MM.1S (cell line): Measurements from ENCODE around the gene SDSL.

ENCODE experiments used
- DNase-seq: peaks from one replicate; pipeline ENCODE4 v3.0.0-alpha.2; 2015
- H2AFZ ChIP-seq: fragments of 300-600 bp; sonication (generic); 2 replicates; pipeline ENCODE4 v1.6.0; 2016; ENCODE audit warnings: antibody characterized with exemption, low read length
- H3F3A ChIP-seq: fragments of 300-600 bp; sonication (generic); 2 replicates; pipeline ENCODE4 v1.6.1; 2016; ENCODE audit warnings: mild to moderate bottlenecking, antibody characterized with exemption, low read length, moderate library complexity, mixed read lengths; ENCODE audit not compliant: insufficient read depth
- H3K27ac ChIP-seq: fragments of 300-600 bp; sonication (generic); 2 replicates; pipeline ENCODE4 v1.5.1; 2016; ENCODE audit warnings: mild to moderate bottlenecking, low read length
- H3K27me3 ChIP-seq: fragments of 300-600 bp; sonication (generic); replicated peaks from 2 replicates; pipeline ENCODE4 v1.6.0; 2016; ENCODE audit warnings: low read length; ENCODE audit not compliant: insufficient read depth
- H3K36me3 ChIP-seq: fragments of 300-600 bp; sonication (generic); replicated peaks from 2 replicates; pipeline ENCODE4 v1.6.1; 2016; ENCODE audit warnings: mild to moderate bottlenecking, low read length, mixed read lengths; ENCODE audit not compliant: insufficient read depth
- H3K4me1 ChIP-seq: fragments of 300-600 bp; sonication (generic); 2 replicates; pipeline ENCODE4 v1.6.1; 2016; ENCODE audit warnings: low read length, mixed read lengths
- H3K4me2 ChIP-seq: fragments of 300-600 bp; sonication (generic); 2 replicates; pipeline ENCODE4 v1.6.0; 2016; ENCODE audit warnings: low read depth, low read length
- H3K4me3 ChIP-seq: fragments of 300-600 bp; sonication (generic); 2 replicates; pipeline ENCODE4 v1.5.1; 2016; ENCODE audit warnings: low read length, mixed read lengths
- H3K79me2 ChIP-seq: fragments of 300-600 bp; sonication (generic); 2 replicates; pipeline ENCODE4 v1.6.1; 2016; ENCODE audit warnings: mixed run types, low read length, mixed read lengths
- H3K9ac ChIP-seq: fragments of 300-600 bp; sonication (generic); 2 replicates; pipeline ENCODE4 v1.6.1; 2016; ENCODE audit warnings: low read length, mixed read lengths
- H3K9me2 ChIP-seq: fragments of 300-600 bp; sonication (generic); replicated peaks from 2 replicates; pipeline ENCODE4 v1.6.1; 2016; ENCODE audit warnings: mild to moderate bottlenecking, low read length, mixed read lengths; ENCODE audit not compliant: insufficient read depth
- H3K9me3 ChIP-seq: fragments of 300-600 bp; sonication (generic); replicated peaks from 2 replicates; pipeline ENCODE4 v1.6.1; 2016; ENCODE audit warnings: mild to moderate bottlenecking, low read length, mixed read lengths; ENCODE audit not compliant: insufficient read depth
- H4K20me1 ChIP-seq: fragments of 300-600 bp; sonication (generic); 2 replicates; pipeline ENCODE4 v1.6.1; 2016; ENCODE audit warnings: mild to moderate bottlenecking, low read length, moderate library complexity, mixed read lengths; ENCODE audit not compliant: insufficient read depth
- CTCF ChIP-seq: fragments of 300-600 bp; sonication (generic); IDR thresholded peaks from 2 replicates; pipeline ENCODE4 v1.5.1; 2016; ENCODE audit warnings: antibody characterized with exemption, low read length, mixed read lengths
- EZH2 ChIP-seq: fragments of 300-600 bp; sonication (generic); optimal IDR thresholded peaks from 2 replicates; pipeline ENCODE3; 2017; ENCODE audit warnings: low read depth, mild to moderate bottlenecking, antibody characterized with exemption, low read length, mixed read lengths
- EZH2phosphoT487 ChIP-seq: fragments of 300-600 bp; sonication (generic); IDR thresholded peaks from 2 replicates; pipeline ENCODE4 v1.6.1; 2018; ENCODE audit warnings: antibody characterized with exemption, low read length

Gene SDSL

GRCh38 chr12:113468365-113469223 lies 46.4 kb downstream of the SDSL start:
- peaks cover 54% of the 10 kb centered on the region for H3K27me3 ChIP-seq
- no peak overlapping the region for H3K4me3 ChIP-seq
- H3K4me1 ChIP-seq: no peaks in the 10 kb centered on the region
- no peaks in the 10 kb centered on the region for H3K9me2 ChIP-seq
- no peak overlapping the region for H3K4me2 ChIP-seq
- H3K27ac ChIP-seq: no peak overlapping the region
- TF ChIP-seq EZH2phosphoT487: no peak
- no peak for TF ChIP-seq EZH2
- TF ChIP-seq CTCF: no peak
- H3K79me2 ChIP-seq: no peaks in the 10 kb centered on the region
- no peaks in the 10 kb centered on the region for H3F3A ChIP-seq
- no peaks in the 10 kb centered on the region for H3K36me3 ChIP-seq
- no peaks in the 10 kb centered on the region for H3K9me3 ChIP-seq
- no peak overlapping the region for H3K9ac ChIP-seq
- no peak overlapping the region for H2AFZ ChIP-seq
- no peaks in the 10 kb centered on the region for H4K20me1 ChIP-seq
- no peak for DNase-seq

- TF ChIP-seq CTCF (no peak), EZH2phosphoT487 (no peak), EZH2 (no peak)
- peaks cover 57% of the 10 kb centered on the region for H3K27me3 ChIP-seq
Measured at GRCh38 chr12:113469224-113469948, 47.2 kb downstream of the SDSL start.

GRCh38 chr12:113469949-113470743 lies 48.0 kb downstream of the SDSL start:
- DNase-seq: no peak
- Histone ChIP-seq H3K4me2 (no peak overlapping the region), H3K9ac (no peak overlapping the region), H3K9me2 (no peaks in the 10 kb centered on the region), H3K27ac (no peak overlapping the region), H4K20me1 (no peaks in the 10 kb centered on the region), H3K36me3 (no peaks in the 10 kb centered on the region), H3K4me1 (no peaks in the 10 kb centered on the region), H3K79me2 (no peaks in the 10 kb centered on the region), H3F3A (no peaks in the 10 kb centered on the region), H3K27me3 (peaks cover 56% of the 10 kb centered on the region), H3K9me3 (no peaks in the 10 kb centered on the region), H3K4me3 (no peak overlapping the region), H2AFZ (no peak overlapping the region)
- TF ChIP-seq CTCF (no peak), EZH2phosphoT487 (no peak)

More at GRCh38 chr12:113469224-113469948, 47.2 kb downstream of the SDSL start:
- H3K4me1 ChIP-seq: no peaks in the 10 kb centered on the region
- no peak overlapping the region for H3K4me2 ChIP-seq
- H3K36me3 ChIP-seq: no peaks in the 10 kb centered on the region
- no peak overlapping the region for H3K4me3 ChIP-seq
- H3K9me3 ChIP-seq: no peaks in the 10 kb centered on the region
- H3K9ac ChIP-seq: no peak overlapping the region
- H3K27ac ChIP-seq: no peak overlapping the region
- no peaks in the 10 kb centered on the region for H4K20me1 ChIP-seq
- no peaks in the 10 kb centered on the region for H3F3A ChIP-seq
- H3K79me2 ChIP-seq: no peaks in the 10 kb centered on the region
- DNase-seq: no peak
- no peak overlapping the region for H2AFZ ChIP-seq
- H3K9me2 ChIP-seq: no peaks in the 10 kb centered on the region
